Neuronal stem cell (in vitro differentiated cells): ENCODE results near the gene TMEM11.

ENCODE experiments used
- DNase-seq: peaks from one replicate; pipeline ENCODE4 v3.0.0-alpha.2; 2013; ENCODE audit warnings: low spot score
- H2AFZ ChIP-seq: one replicate; pipeline ENCODE4 v1.6.1; 2013; ENCODE audit warnings: mild to moderate bottlenecking, low read length, inconsistent platforms
- H2AK5ac ChIP-seq: 2 replicates; pipeline ENCODE4 v1.6.1; 2013; ENCODE audit warnings: low read depth, mild to moderate bottlenecking, inconsistent platforms, low read length, moderate library complexity, mixed read lengths
- H2BK120ac ChIP-seq: 2 replicates; pipeline ENCODE4 v1.6.1; 2013; ENCODE audit warnings: low read depth, mild to moderate bottlenecking, inconsistent platforms, low read length, moderate library complexity, mixed read lengths
- H2BK12ac ChIP-seq: one replicate; pipeline ENCODE4 v1.6.1; 2013; ENCODE audit warnings: low read length, inconsistent platforms
- H2BK15ac ChIP-seq: 2 replicates; pipeline ENCODE4 v1.6.1; 2013; ENCODE audit warnings: mild to moderate bottlenecking, low read length, inconsistent platforms, mixed read lengths
- H2BK5ac ChIP-seq: one replicate; pipeline ENCODE4 v1.6.1; 2013; ENCODE audit warnings: inconsistent platforms, mild to moderate bottlenecking, low read length, moderate library complexity
- H3K14ac ChIP-seq: one replicate; pipeline ENCODE4 v1.6.1; 2013; ENCODE audit warnings: low read length, inconsistent platforms
- H3K18ac ChIP-seq: 2 replicates; pipeline ENCODE4 v1.6.1; 2013; ENCODE audit warnings: low read length, inconsistent platforms
- H3K23ac ChIP-seq: 2 replicates; pipeline ENCODE4 v1.6.1; 2013; ENCODE audit warnings: low read depth, mild to moderate bottlenecking, mixed read lengths, low read length, inconsistent platforms; ENCODE audit not compliant: poor library complexity
- H3K27ac ChIP-seq: replicated peaks from 3 replicates; pipeline ENCODE4 v1.5.1; 2013; ENCODE audit warnings: low read length, inconsistent platforms
- H3K27me3 ChIP-seq, 3 experiments: 2 replicates each; pipeline ENCODE4 v1.6.1; 2013; ENCODE audit warnings: low read length in 3 of 3, mild to moderate bottlenecking in 2 of 3, inconsistent platforms in 1 of 3, low read depth in 1 of 3, mixed read lengths in 1 of 3, moderate library complexity in 1 of 3; ENCODE audit not compliant: control insufficient read depth in 3 of 3, insufficient read depth in 3 of 3
- H3K36me3 ChIP-seq, 2 donors: replicated peaks in 1 of 2; 2 replicates each; pipeline ENCODE4 v1.6.1; 2013; ENCODE audit warnings: low read length in 2 of 2; ENCODE audit not compliant: control insufficient read depth in 2 of 2, insufficient read depth in 2 of 2
- H3K4ac ChIP-seq: 2 replicates; pipeline ENCODE4 v1.6.1; 2013; ENCODE audit warnings: inconsistent platforms, mild to moderate bottlenecking, low read length, moderate library complexity
- H3K4me1 ChIP-seq, 2 donors: 1 replicate in 1 of 2; 2 replicates in 1 of 2; pipeline ENCODE4 v1.6.1; 2013; ENCODE audit warnings: low read length in 2 of 2, low read depth in 1 of 2; ENCODE audit not compliant: control insufficient read depth in 2 of 2, insufficient read depth in 1 of 2
- H3K4me2 ChIP-seq: one replicate; pipeline ENCODE4 v1.6.1; 2013; ENCODE audit warnings: mild to moderate bottlenecking, low read length, inconsistent platforms; ENCODE audit not compliant: insufficient read depth, poor library complexity, severe bottlenecking
- H3K4me3 ChIP-seq, 2 donors: 2 replicates each; pipeline ENCODE4 v1.5.1; 2013; ENCODE audit warnings: low read length in 2 of 2, mild to moderate bottlenecking in 2 of 2, inconsistent platforms in 1 of 2, moderate library complexity in 1 of 2
- H3K79me1 ChIP-seq: one replicate; pipeline ENCODE4 v1.6.1; 2013; ENCODE audit warnings: low read depth, mild to moderate bottlenecking, inconsistent platforms, low read length, moderate library complexity
- H3K9ac ChIP-seq: one replicate; pipeline ENCODE4 v1.6.1; 2013; ENCODE audit warnings: mild to moderate bottlenecking, low read depth, low read length, inconsistent platforms; ENCODE audit not compliant: poor library complexity
- H3K9me3 ChIP-seq, 2 donors: replicated peaks in 1 of 2; 2 replicates each; pipeline versions ENCODE3 to v1.6.1; 2013; ENCODE audit warnings: low read length in 2 of 2, mild to moderate bottlenecking in 2 of 2, inconsistent platforms in 1 of 2, low read depth in 1 of 2, mixed read lengths in 1 of 2, moderate library complexity in 1 of 2; ENCODE audit not compliant: control insufficient read depth in 2 of 2, insufficient read depth in 1 of 2
- H4K8ac ChIP-seq: one replicate; pipeline ENCODE4 v1.6.1; 2013; ENCODE audit warnings: low read depth, mild to moderate bottlenecking, inconsistent platforms, low read length, moderate library complexity
- H4K91ac ChIP-seq: one replicate; pipeline ENCODE4 v1.6.1; 2013; ENCODE audit warnings: low read length, low read depth, mild to moderate bottlenecking, inconsistent platforms; ENCODE audit not compliant: poor library complexity
- WGBS, 2 donors: extraction: QIAGEN DNeasy Blood & Tissue Kit; methylation state at CpG; one replicate each; pipeline ENCODE4 v1.1.7; 2013; ENCODE audit warnings: missing lambda C conversion rate in 2 of 2, mixed read lengths in 1 of 2; ENCODE audit not compliant: insufficient read length in 2 of 2, insufficient replicate concordance in 1 of 2; ENCODE audit errors: extremely low coverage in 2 of 2; 5-methylcytosine and 5-hydroxymethylcytosine counted together

TMEM11 gene

DNA sequence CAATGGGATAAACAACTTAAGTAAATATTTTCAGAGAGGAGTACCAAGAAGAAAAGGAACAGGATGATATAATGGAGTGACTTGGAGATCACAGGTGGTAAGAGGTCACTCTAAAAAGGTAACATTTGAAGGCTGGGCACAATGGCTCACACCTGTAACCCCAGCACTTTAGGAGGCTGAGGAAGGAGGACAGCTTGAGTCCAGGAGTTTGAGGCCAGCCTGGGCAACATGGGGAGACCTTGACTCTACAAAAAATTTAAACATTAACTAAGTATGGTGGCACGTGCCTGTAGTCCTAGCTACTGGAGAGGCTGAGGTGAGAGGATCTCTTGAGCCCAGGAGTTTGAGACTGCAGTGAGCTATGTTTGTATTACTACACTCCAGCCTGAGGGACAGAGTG is 3.4 kb upstream of the TMEM11 start:
- Histone ChIP-seq H4K91ac (no peak overlapping the region), H2BK15ac (no peak overlapping the region), H3K9me3 (no peaks in the 10 kb centered on the region), H3K4me3 (no peak overlapping the region), H2BK5ac (no peak overlapping the region), H2AFZ (no peak overlapping the region), H3K36me3 (peaks cover 0 to under 1% of the 10 kb centered on the region in 2 donors), H3K23ac (no peak overlapping the region), H3K79me1 (peaks cover 3% of the 10 kb centered on the region), H3K9ac (no peak overlapping the region), H2AK5ac (no peak overlapping the region), H4K8ac (no peak overlapping the region), H3K27me3 (no peaks in the 10 kb centered on the region), H3K27ac (no peak overlapping the region), H3K4ac (no peak overlapping the region), H2BK120ac (no peak overlapping the region), H3K4me2 (no peak overlapping the region), H3K4me1 (peaks cover 3 to 10% of the 10 kb centered on the region in 2 donors), H3K18ac (no peak overlapping the region), H3K14ac (no peak overlapping the region), H2BK12ac (no peak overlapping the region)
- DNase-seq: no peak
- WGBS, 2 donors: no CpG with 5 or more reads among the region's 1 CpG

DNA sequence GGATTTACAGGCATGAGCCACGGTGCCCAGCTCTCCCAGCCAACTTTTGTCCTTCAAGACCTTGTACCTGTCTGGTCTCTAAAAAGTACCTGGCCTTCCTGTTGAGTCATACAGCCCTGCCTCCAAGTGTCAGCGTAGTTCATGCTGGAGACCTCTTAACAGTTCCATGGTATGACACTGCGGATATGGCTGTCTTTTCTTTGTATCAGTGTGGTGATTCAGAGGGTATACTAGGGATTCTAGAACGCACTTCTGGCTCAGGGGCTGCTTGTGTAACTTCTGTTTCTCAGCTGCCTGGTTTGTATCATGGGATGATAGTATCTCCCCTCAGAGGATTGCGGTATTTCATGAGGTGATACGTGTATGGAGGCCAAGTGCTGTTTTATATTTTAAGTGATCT is 2.0 kb upstream of the TMEM11 start:
- Histone ChIP-seq H3K14ac (no peak overlapping the region), H2BK120ac (no peak overlapping the region), H4K91ac (no peak overlapping the region), H3K9ac (no peak overlapping the region), H3K4me3 (no peak overlapping the region), H2AK5ac (no peak overlapping the region), H3K27me3 (no peaks in the 10 kb centered on the region), H2BK5ac (no peak overlapping the region), H2AFZ (no peak overlapping the region), H2BK15ac (no peak overlapping the region), H3K4me1 (peaks cover 8 to 11% of the 10 kb centered on the region in 2 donors), H3K27ac (no peak overlapping the region), H4K8ac (no peak overlapping the region), H3K4me2 (no peak overlapping the region), H3K18ac (no peak overlapping the region), H3K79me1 (peaks cover 10% of the 10 kb centered on the region), H3K23ac (no peak overlapping the region), H2BK12ac (no peak overlapping the region), H3K9me3 (no peaks in the 10 kb centered on the region), H3K36me3 (peaks cover under 1 to 13% of the 10 kb centered on the region in 2 donors), H3K4ac (no peak overlapping the region)
- no CpG with 5 or more reads among the region's 6 CpGs for WGBS, 2 donors
- no peak for DNase-seq

DNA sequence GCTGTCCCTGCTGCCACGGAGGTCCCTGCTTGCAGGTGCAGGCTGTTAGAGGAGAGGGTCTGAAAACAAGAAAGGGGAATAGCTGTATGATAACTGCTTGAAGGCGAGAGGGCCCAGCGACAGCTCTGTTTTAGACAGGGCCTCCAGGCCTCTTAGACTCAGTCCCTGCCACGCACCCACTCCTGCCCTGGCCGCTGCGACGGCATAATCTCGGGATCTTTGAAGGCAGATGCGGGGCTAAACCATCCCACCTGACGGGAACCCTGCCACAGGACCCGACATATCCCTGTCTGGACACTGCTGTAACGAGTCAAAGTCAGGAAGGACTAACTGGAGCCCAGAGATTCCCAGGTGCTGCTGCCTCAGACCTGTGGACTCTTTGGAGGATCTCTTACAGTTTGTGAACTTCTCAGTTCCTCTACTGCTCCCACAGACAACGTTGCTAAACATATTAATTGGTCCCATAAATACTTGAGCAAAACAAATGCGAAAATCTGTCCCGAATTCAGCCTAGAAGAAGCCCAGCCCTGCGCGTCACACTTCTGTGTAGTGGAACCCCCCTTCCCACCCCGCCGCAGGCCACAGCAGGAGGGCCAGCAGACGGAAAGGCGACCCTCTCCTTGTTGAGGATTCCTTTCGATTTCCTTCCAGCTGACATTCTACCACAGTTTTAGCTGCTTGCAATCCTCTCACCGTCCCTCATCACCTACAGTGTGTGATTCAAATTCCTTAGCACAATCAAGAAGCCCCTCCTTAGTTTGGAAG is 998 bp upstream of the TMEM11 start:
- Histone ChIP-seq H2BK12ac (no peak overlapping the region), H3K4me1 (peaks cover 13% of the 10 kb centered on the region in 2 donors), H3K27me3 (no peaks in the 10 kb centered on the region), H3K9ac (peak overlapping the region; percentile 1), H3K14ac (no peak overlapping the region), H3K4ac (no peak overlapping the region), H3K18ac (peak overlapping the region; percentile 20), H2AFZ (peak overlapping the region; percentile 94), H3K9me3 (no peaks in the 10 kb centered on the region), H3K23ac (no peak overlapping the region), H3K4me2 (peak overlapping the region; percentile 63), H3K27ac (peak overlapping the region; percentile 92), H3K79me1 (peaks cover 11% of the 10 kb centered on the region), H4K91ac (no peak overlapping the region), H2AK5ac (no peak overlapping the region), H3K36me3 (peaks cover 3 to 22% of the 10 kb centered on the region in 2 donors), H2BK120ac (no peak overlapping the region), H3K4me3 (peak overlapping the region; percentile 80 to 87), H2BK5ac (peak overlapping the region; percentile 33), H4K8ac (no peak overlapping the region), H2BK15ac (no peak overlapping the region)
- peak; percentile 20 for DNase-seq
- no CpG with 5 or more reads among the region's 23 CpGs for WGBS, 2 donors

DNA sequence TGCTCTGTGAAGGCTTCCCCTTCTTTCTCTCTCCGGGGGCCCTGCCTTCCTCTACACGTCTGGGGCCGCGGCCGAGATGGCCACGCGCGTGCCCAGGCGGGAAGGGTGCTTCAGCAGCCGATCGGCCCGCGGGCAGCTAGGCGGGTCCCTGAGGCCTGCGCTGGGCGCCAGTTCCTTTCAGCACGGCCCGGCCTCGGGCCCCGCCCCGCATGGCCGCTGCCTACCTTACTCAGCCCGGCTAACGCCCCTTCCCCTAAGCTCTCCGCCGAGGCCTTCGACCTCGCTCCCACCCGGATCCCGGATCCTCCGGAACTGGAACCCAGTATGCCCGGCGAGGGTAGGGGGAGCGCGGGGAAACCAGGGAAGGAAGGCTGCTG is 335 bp downstream of the TMEM11 start:
- peak overlapping the region; percentile 33 for H2BK5ac ChIP-seq
- H2BK12ac ChIP-seq: no peak overlapping the region
- H3K79me1 ChIP-seq: peaks cover 13% of the 10 kb centered on the region
- peaks cover 3 to 34% of the 10 kb centered on the region in 2 donors for H3K36me3 ChIP-seq
- no peaks in the 10 kb centered on the region for H3K9me3 ChIP-seq
- H2BK120ac ChIP-seq: no peak overlapping the region
- peak overlapping the region; percentile 95 for H3K9ac ChIP-seq
- peak overlapping the region; percentile 76 for H3K14ac ChIP-seq
- H3K27ac ChIP-seq: peak overlapping the region; percentile 46
- H2AK5ac ChIP-seq: peak overlapping the region; percentile 43
- peak overlapping the region; percentile 92 for H3K18ac ChIP-seq
- H3K23ac ChIP-seq: peak overlapping the region; percentile 82
- WGBS, 2 donors: no CpG with 5 or more reads among the region's 35 CpGs
- H4K8ac ChIP-seq: no peak overlapping the region
- peak overlapping the region; percentile 87 to 95 for H3K4me3 ChIP-seq
- H3K4me1 ChIP-seq: peaks cover 13 to 14% of the 10 kb centered on the region in 2 donors
- peak overlapping the region; percentile 94 for H2AFZ ChIP-seq
- H3K4me2 ChIP-seq: peak overlapping the region; percentile 63
- DNase-seq: no peak
- no peak overlapping the region for H3K4ac ChIP-seq
- H3K27me3 ChIP-seq: no peaks in the 10 kb centered on the region
- no peak overlapping the region for H2BK15ac ChIP-seq
- H4K91ac ChIP-seq: no peak overlapping the region
